ENCODE measurements around the gene S100A11. TPM values are rescaled to one million over a fixed set of nuclear protein-coding genes. Genes with fewer than 3 reads are reported as not detected.

Gene S100A11
- total and polyA plus RNA-seq, 9 of the 15 experiments (the other 6 are each of a cell fraction or from before 2014, with no cell fraction given): 131 to 808 (median 235) TPM

DNA sequence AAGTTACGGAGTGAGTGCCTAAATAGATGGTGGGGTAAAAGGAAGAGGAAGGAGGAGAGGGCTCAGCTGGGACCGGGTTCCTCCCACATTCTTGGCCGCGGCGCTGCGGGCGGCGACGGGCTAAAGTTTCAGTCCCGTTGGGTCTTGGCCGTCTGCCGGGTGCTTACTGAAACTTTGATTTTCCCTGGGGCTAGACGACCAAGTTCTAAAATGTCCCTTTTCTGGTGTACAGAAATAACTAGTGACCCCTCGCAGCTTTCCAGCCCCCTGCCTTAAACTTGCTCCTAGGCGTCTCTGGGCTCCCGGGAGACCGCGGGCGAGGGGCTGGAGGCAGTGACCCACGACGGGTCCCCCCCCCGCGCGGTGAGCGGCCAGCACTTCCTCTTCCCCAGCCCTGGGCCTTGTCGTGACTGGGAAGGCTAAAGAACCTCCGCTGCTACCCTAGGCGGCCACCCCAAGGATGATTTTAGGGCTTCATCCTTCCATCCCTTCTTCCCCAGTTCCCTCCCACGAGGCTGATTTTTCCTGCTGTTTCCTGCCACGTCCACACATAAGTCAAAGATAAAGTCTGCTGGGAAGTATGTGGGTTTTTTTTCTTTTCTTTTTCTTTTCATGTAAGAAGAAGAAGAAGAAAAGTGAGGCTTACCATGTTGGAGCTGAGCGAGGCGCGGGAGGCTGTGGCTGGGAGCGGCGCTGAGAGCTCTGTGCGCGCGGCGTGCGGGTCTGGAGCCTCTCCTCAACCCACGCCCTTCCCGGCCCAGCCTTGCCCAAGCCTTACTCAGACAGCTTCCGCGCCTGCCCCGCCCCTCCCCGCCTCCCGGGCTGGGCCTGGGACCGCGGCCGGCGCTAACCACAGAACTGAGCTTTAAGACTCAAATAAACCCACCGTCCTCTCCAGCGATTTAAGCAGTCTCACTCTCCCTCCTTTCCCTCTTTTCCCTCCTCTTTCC, at the start of gene S100A11 (continued):
- TF ChIP-seq ZBTB5 (IDR thresholded peaks at IDR 0.05): no peak
- no peak for TF ChIP-seq MCM7 (IDR thresholded peaks at IDR 0.05)
- TF ChIP-seq MAFK (IDR thresholded peaks at IDR 0.05; ENCODE audit: low read length): no peak
- TF ChIP-seq, protein P1, sequence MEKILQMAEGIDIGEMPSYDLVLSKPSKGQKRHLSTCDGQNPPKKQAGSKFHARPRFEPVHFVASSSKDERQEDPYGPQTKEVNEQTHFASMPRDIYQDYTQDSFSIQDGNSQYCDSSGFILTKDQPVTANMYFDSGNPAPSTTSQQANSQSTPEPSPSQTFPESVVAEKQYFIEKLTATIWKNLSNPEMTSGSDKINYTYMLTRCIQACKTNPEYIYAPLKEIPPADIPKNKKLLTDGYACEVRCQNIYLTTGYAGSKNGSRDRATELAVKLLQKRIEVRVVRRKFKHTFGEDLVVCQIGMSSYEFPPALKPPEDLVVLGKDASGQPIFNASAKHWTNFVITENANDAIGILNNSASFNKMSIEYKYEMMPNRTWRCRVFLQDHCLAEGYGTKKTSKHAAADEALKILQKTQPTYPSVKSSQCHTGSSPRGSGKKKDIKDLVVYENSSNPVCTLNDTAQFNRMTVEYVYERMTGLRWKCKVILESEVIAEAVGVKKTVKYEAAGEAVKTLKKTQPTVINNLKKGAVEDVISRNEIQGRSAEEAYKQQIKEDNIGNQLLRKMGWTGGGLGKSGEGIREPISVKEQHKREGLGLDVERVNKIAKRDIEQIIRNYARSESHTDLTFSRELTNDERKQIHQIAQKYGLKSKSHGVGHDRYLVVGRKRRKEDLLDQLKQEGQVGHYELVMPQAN (IDR thresholded peaks at IDR 0.05; ENCODE audit: borderline replicate concordance): no peak
- no peak for TF ChIP-seq ZNF778 (CRISPR knock-in tag; IDR thresholded peaks at IDR 0.05)
- no peak for TF ChIP-seq COPS2 (conservative IDR thresholded peaks at IDR 0.05)
- TF ChIP-seq CREM (IDR thresholded peaks at IDR 0.05; ENCODE audit: low read depth): peak; percentile 38; the same call in 1 of the 2 replicates
- 0 out of 2 replicates have a peak, but pooled peaks have one; percentile 29 for TF ChIP-seq ZBTB17 (CRISPR knock-in tag; IDR thresholded peaks at IDR 0.05)
- TF ChIP-seq GTF2A2 (tag; IDR thresholded peaks at IDR 0.05): no peak
- no peak for TF ChIP-seq REST (IDR thresholded peaks at IDR 0.05; ENCODE audit: borderline replicate concordance)
- 0 out of 2 replicates have a peak, but pooled peaks have one; percentile 31 for TF ChIP-seq REST (CRISPR knock-in tag; IDR thresholded peaks at IDR 0.05; ENCODE audit: low read depth)
- TF ChIP-seq TFAP4 (CRISPR knock-in tag; IDR thresholded peaks at IDR 0.05; ENCODE audit: borderline replicate concordance): peak; percentile 86
- no peak for TF ChIP-seq MCM5 (IDR thresholded peaks at IDR 0.05; ENCODE audit: low read depth)
- TF ChIP-seq HMG20A (CRISPR knock-in tag; conservative IDR thresholded peaks at IDR 0.05): no peak
- TF ChIP-seq PRPF4 (IDR thresholded peaks at IDR 0.05; ENCODE audit: insufficient read depth, low read depth, low read length, poor library complexity, severe bottlenecking): no peak
